Inferior parietal cortex (tissue), 1 donor: ENCODE data around the gene SLC8A2.
"Not testable (repeated sequence)": the region's sequence is repeated elsewhere in the genome, so short reads cannot be mapped to it uniquely, and the experiment has no call there.

Source experiments
- DNase-seq: peaks from one replicate; pipeline ENCODE4 v3.0.0-alpha.2; 2016; ENCODE audit errors: extremely low spot score

Gene SLC8A2

GRCh38 chr19:47487551-47488515 lies 16.1 kb upstream of the SLC8A2 start:
- no peak for DNase-seq

- DNase-seq = no peak
Observed at GRCh38 chr19:47486900-47487299, 15.2 kb upstream of the SLC8A2 start.

GRCh38 chr19:47486220-47486619 lies 14.5 kb upstream of the SLC8A2 start:
- not testable (repeated sequence) for DNase-seq

DNA sequence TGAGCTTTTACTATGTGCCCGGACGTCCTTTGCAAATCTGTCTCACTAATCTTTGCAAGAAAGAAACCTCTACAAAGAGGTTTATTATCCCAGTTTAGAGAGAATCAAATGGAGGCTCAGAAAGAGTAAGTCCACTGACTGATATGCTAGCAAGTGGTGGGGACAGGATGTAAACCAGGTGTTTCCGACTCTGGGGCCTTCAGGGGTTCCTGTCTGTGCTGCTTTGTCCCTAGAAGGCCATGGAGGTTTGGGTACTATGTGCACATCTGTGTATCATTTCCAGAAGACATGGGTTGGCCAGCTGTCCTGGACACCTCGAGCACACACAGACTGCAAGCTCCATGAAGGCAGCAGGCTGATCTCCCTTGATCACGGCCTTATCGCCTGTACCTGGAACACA lies 13.5 kb upstream of the SLC8A2 start:
- DNase-seq = no peak

DNA sequence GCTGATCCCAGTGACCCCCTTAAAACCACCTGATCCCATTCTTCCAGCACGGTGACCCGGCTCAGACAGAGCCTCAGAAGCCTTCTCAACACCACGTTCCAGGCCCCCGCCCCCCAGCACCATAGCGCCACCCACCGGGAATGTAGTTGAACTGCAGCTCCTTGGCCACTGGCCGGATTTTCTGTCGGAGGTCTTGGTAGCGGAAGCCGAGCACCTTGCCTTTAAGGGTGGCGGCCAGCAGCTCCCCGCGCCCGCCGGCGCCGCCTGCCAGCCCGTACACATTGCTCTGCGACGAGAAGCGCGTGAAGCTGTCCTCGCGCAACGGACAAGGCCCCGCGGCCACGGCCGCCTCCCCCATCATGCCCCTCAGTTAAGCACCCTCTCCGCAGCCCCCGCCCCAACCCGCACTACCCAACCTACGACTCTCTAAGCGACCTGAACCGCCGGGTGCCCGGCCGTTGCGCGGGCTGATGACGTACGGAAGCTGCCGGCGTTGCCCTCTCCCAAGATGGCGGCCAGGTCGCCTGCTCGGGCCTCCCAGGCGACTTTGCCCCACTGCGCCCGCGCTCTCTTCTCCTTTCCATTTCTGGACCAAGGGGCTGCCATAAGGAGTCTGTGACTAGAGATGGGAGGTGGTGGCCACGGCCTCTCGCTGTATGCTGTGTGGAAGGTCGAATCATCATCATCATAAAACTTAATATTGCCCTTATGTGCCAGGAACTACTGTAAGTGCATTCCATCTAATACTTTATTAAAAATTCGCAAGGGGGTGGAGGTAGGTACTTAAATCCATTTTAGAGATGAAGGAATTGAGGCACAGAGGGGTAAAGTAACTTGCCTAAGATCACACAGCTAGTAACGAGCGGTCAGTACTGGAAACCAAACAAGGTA lies 12.4 kb upstream of the SLC8A2 start, which contains the start of gene KPTN:
Gene KPTN, minus strand, starts transcription at position 420 of the 891 bp plus-strand sequence. Its CDS starts 59 bp downstream, at position 361.
- DNase-seq = peak; percentile 84

DNA sequence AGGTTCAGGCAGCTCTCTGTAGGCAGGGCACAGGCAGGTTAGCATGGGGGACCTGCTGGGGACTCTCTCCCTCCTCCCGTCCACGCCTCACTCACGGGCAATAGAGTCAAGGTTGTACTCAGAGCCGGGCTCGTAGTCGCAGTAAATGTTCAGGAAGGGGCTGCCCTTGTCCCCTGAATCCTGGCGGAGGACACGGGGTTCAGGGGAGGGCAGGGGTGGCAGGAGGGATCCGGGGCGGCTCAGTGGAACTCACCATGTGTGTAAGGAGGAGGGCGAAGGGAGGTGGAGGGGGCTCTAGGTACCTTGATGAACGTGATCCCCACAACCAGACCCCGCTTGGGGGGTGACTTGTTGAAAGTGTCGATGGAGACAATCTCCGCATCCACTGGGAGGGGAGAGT lies 11.5 kb upstream of the SLC8A2 start:
- no peak for DNase-seq

DNA sequence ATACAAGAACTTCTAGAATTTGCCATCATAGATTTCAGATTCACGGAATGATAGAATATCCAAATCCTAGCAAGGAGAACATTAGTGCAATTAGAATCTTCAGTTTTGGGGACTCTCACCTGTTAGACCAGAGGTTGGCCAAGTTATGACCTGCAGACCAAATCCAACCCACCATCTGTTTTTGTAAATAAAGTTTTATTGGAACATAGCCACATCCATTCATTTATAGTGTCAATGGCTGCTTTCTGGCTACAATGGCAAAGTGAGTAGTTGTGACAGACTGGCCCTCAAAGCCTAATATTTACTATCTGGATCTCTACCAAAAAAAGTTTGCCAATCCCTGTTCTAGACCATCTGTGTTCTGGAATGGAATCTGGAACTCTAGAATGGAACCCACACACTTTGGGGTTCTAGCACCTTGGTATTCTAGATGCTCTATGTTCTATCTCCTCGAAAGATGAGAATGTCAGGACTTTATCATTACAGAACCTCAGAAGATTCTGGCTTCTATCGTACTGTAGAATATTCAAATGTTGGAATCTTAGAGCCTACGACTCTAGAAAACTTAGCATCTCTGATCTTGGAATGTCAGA lies 9.9 kb upstream of the SLC8A2 start:
- DNase-seq = no peak

GRCh38 chr19:47480658-47481057 lies 9.0 kb upstream of the SLC8A2 start:
- no peak for DNase-seq

DNA sequence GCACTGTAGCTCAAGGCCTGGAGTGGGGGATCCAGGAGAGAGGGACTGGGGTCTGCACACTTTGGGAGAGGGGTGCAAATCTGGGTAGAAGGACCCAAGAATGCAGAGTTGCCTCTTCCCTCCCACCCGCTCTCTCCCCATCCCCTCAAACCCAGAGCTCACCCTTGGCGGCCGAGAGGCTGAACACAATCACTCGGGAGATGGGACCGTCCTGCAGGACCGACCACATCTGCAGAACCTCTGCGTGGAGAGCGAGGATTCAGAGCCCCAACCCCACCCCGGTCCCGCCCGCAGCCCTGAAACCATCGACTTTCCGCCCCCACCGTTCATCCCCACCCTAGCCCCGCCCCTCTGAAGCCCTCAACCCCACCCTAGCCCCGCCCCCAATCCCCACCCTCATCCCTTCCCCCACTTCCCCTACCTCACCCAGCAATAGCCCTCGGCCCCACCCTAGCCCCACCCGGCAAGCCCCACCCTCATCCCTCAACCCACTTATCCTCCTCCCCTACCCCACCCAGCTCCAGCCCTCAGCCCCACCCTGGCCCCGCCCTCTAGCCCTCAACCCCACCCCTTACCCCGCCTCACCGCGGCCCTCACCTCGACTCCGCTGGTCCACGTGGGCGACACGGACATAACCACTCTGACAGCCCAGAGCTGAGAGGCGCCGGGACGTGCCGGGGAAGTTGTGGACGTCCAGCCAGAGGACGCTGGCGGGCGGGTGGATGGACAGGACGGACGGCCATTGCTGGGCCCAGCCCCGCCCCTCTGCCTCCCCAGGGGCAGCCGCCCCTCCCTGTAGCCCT lies 8.2 kb upstream of the SLC8A2 start:
- no peak for DNase-seq

- no peak for DNase-seq
Observed at GRCh38 chr19:47476438-47476972, 4.8 kb upstream of the SLC8A2 start.

GRCh38 chr19:47475465-47475864 lies 3.8 kb upstream of the SLC8A2 start:
- no peak for DNase-seq

GRCh38 chr19:47473336-47473735 lies 1.6 kb upstream of the SLC8A2 start:
- no peak for DNase-seq

GRCh38 chr19:47471381-47471732 lies 336 bp downstream of the SLC8A2 start:
- no peak for DNase-seq

DNA sequence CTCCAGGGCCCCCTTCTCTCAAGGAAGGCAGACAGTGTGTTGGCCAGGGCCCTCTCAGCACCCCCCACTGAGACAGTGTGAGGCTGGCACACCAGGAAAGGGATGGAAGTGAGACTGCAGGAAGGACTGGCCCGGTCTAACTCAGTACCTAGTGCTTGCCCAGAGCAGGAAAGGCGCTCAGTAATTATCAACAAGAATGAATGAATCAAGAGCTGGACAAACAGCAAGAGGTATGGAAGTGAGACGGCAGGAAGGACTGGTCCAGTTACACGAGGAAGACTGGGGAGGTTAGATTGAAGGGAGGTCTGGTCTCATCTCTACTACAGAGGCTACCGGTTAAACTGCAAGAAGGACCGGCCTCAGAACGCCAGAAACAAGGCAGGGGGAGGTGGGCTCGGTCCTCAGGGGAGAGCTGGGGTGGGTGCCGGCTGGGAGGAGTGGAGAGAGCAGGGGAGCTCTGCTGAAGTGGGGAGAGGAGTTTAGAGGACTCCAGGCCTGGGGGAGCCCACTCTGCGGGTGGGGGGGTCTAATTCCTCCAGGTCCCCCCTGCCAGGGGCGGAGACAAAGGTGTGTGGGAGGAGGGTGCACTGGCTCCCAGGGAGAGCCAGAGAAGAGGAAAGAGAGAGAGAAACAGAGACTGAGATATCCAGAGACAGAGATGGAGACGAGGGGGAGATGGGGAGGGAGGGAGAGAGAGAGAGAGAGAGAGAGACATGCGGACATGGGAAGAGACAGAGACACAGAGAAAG lies 1.1 kb downstream of the SLC8A2 start:
- no peak for DNase-seq

DNA sequence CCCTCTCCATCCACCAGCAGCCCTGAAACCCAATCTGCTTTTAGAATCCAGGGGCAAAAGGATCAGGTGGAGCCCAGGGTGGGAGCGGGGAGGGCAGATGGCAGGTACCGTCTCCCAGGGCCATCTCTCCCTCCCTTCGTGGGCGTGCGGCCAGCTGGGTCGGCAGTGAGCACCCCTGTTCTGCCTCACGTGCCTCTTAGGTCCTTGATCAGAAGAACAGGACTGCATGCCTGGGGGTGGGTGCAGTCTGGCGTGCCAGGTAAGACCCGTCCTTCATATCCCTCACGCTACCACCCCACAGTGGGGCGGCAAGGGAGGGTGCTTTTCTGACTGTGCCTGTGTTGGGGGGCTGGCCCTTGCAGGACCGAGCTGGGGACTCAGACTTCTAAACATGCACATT lies 2.0 kb downstream of the SLC8A2 start:
- DNase-seq = no peak

DNA sequence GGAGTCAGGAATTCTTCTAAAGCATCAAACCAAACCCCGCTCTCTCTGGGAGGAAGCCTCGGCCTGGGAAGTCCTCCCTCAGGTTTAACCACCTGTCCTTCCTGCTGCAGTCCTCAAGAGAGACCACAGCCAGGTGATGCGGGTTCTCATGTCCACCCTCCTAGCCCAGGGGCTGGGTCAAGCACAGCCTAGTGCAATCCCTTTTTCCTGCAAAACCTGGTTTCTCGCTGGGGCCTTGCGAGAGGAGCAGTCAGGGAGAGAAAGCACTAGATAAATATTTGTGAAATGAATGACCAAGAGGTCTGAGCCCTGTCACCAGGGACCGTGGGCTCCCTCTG lies 2.4 kb downstream of the SLC8A2 start:
- DNase-seq = no peak

DNA sequence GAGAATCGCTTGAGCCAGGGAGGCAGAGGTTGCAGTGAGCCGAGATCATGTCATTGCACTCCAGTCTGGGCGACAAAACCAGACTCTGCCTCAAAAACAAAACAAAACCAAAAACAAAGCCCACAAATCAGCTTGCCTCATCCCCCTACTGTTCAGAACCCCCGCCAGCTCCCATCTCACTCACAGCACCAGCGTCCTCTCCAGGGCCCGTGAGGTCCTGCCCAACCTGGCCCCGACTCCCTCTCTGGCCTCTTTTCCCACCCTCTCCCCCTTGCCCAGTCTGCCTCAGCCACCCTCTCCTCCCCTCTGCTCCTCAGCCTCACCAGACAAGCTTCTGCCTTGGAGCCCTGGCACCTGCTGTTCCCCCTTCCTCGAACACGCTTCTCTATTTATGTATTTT lies 3.8 kb downstream of the SLC8A2 start:
- DNase-seq = no peak

DNA sequence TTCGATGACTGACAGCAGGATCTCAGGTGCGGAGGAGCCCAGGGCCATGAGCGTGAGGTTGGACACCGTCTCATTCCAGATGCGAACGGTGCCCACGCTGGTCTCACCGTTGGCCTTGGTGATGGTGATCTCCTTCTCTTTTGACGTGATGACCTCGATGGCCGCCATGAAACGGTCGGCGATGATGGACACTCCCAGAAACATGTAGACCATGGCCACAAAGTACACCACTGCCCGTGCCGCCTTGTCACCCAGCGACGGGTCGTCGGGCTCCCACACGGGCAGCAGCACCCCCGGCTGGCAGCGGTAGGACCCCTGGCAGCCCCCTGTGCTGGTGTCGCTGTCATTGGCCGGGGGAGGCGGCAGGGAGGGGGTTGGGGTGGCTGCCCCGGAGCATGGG lies 5.7 kb downstream of the SLC8A2 start:
- DNase-seq = no peak

- DNase-seq = no peak
Observed at GRCh38 chr19:47464675-47465419, 6.8 kb downstream of the SLC8A2 start.

DNA sequence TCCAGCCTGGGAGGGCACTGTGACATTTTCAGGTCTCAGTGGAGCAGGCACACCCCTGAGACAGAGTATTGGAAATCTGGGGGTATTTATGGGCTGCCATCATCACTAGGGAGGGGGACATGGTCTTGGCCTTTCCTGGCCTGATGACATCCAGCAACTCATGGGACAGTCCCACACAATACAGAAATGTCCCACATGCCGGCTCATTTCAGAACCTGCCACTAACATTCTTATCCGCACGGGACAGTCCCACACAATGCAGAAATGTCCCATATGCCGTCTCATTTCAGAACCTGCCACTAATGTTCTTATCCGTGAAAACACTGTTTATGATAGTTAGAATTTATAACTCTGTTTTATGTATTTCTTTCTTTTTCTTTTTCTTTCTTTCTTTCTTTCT lies 9.8 kb downstream of the SLC8A2 start:
- no peak for DNase-seq
